HepG2 (cell line): Measurements from ENCODE around the gene TNFSF13. TPM values are rescaled to one million over a fixed set of nuclear protein-coding genes. Genes with fewer than 3 reads are reported as not detected.

ENCODE experiments used
- ATAD3A ChIP-seq: sonication (generic); formaldehyde crosslinking; IDR thresholded peaks from 2 replicates; pipeline ENCODE4 v1.4.0; 2020; ENCODE audit warnings: missing genetic modification reagents
- ELF1 ChIP-seq: sonication (generic); formaldehyde crosslinking; IDR thresholded peaks from 2 replicates; pipeline ENCODE4 v1.4.0; 2020; ENCODE audit warnings: missing genetic modification reagents
- NAIF1 ChIP-seq: sonication (generic); formaldehyde crosslinking; IDR thresholded peaks from 2 replicates; pipeline ENCODE4 v1.5.0; 2020; ENCODE audit warnings: mild to moderate bottlenecking, missing genetic modification reagents, borderline replicate concordance
- NFIC ChIP-seq: IDR thresholded peaks from 2 replicates; pipeline ENCODE4 v1.6.1; 2012; ENCODE audit warnings: mild to moderate bottlenecking, low read length, inconsistent platforms
- SMAD1 ChIP-seq: sonication (generic); formaldehyde crosslinking; IDR thresholded peaks from 2 replicates; pipeline ENCODE4 v1.4.0; 2020; ENCODE audit warnings: missing genetic modification reagents, low read depth, mild to moderate bottlenecking, borderline replicate concordance
- SMC3 ChIP-seq: IDR thresholded peaks from 2 replicates; pipeline ENCODE4 v1.6.1; 2011; ENCODE audit warnings: low read length, improper control_type of control experiment
- TOE1 ChIP-seq: sonication (generic); formaldehyde crosslinking; IDR thresholded peaks from 2 replicates; pipeline ENCODE4 v1.4.0; 2020; ENCODE audit warnings: mild to moderate bottlenecking, missing genetic modification reagents
- ZNF296 ChIP-seq: sonication (generic); formaldehyde crosslinking; conservative IDR thresholded peaks from 2 replicates; pipeline ENCODE4 v1.5.0; 2020; ENCODE audit warnings: mild to moderate bottlenecking, missing genetic modification reagents
- ZNF569 ChIP-seq: sonication (generic); formaldehyde crosslinking; IDR thresholded peaks from 2 replicates; pipeline ENCODE4 v1.5.0; 2020; ENCODE audit warnings: mild to moderate bottlenecking, missing genetic modification reagents, moderate library complexity, borderline replicate concordance
- ZNF703 ChIP-seq: sonication (generic); formaldehyde crosslinking; IDR thresholded peaks from 2 replicates; pipeline ENCODE4 v1.5.1; 2020; ENCODE audit warnings: missing genetic modification reagents, mild to moderate bottlenecking, moderate library complexity, borderline replicate concordance
- polyA plus RNA-seq, 8 experiments: library from polyadenylated mRNA; depleted of rRNA in 3 of 8; stranded (reverse) in 7 of 8; unstranded in 1 of 8; fragments of >200 nt; fragmentation: Illumina TruSeq in 4 of 8; extraction: Trizol in 4 of 8; gene quantifications; 2 replicates each; pipeline versions ENCODE4 v1.2.1 to v1.2.3, GENCODE V29; 2011 to 2016; ENCODE audit warnings: low read depth in 4 of 8, missing spikeins in 1 of 8, mixed read lengths in 1 of 8; ENCODE audit not compliant: insufficient read depth in 1 of 8
- total RNA-seq, 5 experiments: library from RNA; depleted of rRNA; stranded (reverse); fragments of >200 nt; fragmentation: Illumina TruSeq; extraction: Trizol; gene quantifications; 2 replicates each; pipeline ENCODE4 v1.2.3, GENCODE V29; 2016; ENCODE audit warnings: low read depth in 1 of 5
- TF ChIP-seq, protein P1 (sequence below): sonication (generic); formaldehyde crosslinking; IDR thresholded peaks from 2 replicates; pipeline ENCODE4 v1.4.0; 2020; ENCODE audit warnings: mild to moderate bottlenecking, missing genetic modification reagents
- TF ChIP-seq, protein P2 (sequence below): sonication (generic); formaldehyde crosslinking; IDR thresholded peaks from 2 replicates; pipeline ENCODE4 v1.4.0; 2020; ENCODE audit warnings: missing genetic modification reagents, borderline replicate concordance
- TF ChIP-seq, protein P3 (sequence below): sonication (generic); formaldehyde crosslinking; IDR thresholded peaks from 2 replicates; pipeline ENCODE4 v1.4.0; 2020; ENCODE audit warnings: missing genetic modification reagents, mild to moderate bottlenecking, borderline replicate concordance
- TF ChIP-seq, protein P4 (sequence below): sonication (generic); formaldehyde crosslinking; IDR thresholded peaks from 2 replicates; pipeline ENCODE4 v1.4.0; 2020; ENCODE audit warnings: mild to moderate bottlenecking, missing genetic modification reagents
- TF ChIP-seq, protein P5 (sequence below): sonication (generic); formaldehyde crosslinking; IDR thresholded peaks from 2 replicates; pipeline ENCODE4 v1.9.0; 2021; ENCODE audit warnings: missing genetic modification reagents, mild to moderate bottlenecking, borderline replicate concordance

The TNFSF13 gene
- total and polyA plus RNA-seq, 2 of the 13 experiments (the other 11 are each of a cell fraction or from before 2014, with no cell fraction given): 2.5 to 3.3 TPM

DNA sequence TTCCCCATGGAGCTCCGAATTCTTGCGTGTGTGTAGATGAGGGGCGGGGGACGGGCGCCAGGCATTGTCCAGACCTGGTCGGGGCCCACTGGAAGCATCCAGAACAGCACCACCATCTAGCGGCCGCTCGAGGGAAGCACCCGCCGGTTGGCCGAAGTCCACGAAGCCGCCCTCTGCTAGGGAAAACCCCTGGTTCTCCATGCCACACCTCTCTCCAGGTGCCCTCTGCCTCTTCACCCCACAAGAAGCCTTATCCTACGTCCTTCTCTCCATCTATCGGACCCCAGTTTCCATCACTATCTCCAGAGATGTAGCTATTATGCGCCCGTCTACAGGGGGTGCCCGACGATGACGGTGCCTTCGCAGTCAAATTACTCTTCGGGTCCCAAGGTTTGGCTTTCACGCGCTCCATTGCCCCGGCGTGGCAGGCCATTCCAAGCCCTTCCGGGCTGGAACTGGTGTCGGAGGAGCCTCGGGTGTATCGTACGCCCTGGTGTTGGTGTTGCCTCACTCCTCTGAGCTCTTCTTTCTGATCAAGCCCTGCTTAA lies 2.6 kb downstream of the TNFSF13 start (continued):
- TF ChIP-seq, protein P1, sequence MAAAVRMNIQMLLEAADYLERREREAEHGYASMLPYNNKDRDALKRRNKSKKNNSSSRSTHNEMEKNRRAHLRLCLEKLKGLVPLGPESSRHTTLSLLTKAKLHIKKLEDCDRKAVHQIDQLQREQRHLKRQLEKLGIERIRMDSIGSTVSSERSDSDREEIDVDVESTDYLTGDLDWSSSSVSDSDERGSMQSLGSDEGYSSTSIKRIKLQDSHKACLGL (CRISPR knock-in tag): peak; percentile 76
- no peak for TF ChIP-seq NFIC
- TF ChIP-seq, protein P2, sequence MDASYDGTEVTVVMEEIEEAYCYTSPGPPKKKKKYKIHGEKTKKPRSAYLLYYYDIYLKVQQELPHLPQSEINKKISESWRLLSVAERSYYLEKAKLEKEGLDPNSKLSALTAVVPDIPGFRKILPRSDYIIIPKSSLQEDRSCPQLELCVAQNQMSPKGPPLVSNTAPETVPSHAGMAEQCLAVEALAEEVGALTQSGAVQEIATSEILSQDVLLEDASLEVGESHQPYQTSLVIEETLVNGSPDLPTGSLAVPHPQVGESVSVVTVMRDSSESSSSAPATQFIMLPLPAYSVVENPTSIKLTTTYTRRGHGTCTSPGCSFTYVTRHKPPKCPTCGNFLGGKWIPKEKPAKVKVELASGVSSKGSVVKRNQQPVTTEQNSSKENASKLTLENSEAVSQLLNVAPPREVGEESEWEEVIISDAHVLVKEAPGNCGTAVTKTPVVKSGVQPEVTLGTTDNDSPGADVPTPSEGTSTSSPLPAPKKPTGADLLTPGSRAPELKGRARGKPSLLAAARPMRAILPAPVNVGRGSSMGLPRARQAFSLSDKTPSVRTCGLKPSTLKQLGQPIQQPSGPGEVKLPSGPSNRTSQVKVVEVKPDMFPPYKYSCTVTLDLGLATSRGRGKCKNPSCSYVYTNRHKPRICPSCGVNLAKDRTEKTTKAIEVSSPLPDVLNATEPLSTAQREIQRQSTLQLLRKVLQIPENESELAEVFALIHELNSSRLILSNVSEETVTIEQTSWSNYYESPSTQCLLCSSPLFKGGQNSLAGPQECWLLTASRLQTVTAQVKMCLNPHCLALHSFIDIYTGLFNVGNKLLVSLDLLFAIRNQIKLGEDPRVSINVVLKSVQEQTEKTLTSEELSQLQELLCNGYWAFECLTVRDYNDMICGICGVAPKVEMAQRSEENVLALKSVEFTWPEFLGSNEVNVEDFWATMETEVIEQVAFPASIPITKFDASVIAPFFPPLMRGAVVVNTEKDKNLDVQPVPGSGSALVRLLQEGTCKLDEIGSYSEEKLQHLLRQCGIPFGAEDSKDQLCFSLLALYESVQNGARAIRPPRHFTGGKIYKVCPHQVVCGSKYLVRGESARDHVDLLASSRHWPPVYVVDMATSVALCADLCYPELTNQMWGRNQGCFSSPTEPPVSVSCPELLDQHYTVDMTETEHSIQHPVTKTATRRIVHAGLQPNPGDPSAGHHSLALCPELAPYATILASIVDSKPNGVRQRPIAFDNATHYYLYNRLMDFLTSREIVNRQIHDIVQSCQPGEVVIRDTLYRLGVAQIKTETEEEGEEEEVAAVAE (CRISPR knock-in tag): no peak
- TF ChIP-seq, protein P3, sequence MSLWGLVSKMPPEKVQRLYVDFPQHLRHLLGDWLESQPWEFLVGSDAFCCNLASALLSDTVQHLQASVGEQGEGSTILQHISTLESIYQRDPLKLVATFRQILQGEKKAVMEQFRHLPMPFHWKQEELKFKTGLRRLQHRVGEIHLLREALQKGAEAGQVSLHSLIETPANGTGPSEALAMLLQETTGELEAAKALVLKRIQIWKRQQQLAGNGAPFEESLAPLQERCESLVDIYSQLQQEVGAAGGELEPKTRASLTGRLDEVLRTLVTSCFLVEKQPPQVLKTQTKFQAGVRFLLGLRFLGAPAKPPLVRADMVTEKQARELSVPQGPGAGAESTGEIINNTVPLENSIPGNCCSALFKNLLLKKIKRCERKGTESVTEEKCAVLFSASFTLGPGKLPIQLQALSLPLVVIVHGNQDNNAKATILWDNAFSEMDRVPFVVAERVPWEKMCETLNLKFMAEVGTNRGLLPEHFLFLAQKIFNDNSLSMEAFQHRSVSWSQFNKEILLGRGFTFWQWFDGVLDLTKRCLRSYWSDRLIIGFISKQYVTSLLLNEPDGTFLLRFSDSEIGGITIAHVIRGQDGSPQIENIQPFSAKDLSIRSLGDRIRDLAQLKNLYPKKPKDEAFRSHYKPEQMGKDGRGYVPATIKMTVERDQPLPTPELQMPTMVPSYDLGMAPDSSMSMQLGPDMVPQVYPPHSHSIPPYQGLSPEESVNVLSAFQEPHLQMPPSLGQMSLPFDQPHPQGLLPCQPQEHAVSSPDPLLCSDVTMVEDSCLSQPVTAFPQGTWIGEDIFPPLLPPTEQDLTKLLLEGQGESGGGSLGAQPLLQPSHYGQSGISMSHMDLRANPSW (CRISPR knock-in tag): no peak
- TF ChIP-seq, protein P4, sequence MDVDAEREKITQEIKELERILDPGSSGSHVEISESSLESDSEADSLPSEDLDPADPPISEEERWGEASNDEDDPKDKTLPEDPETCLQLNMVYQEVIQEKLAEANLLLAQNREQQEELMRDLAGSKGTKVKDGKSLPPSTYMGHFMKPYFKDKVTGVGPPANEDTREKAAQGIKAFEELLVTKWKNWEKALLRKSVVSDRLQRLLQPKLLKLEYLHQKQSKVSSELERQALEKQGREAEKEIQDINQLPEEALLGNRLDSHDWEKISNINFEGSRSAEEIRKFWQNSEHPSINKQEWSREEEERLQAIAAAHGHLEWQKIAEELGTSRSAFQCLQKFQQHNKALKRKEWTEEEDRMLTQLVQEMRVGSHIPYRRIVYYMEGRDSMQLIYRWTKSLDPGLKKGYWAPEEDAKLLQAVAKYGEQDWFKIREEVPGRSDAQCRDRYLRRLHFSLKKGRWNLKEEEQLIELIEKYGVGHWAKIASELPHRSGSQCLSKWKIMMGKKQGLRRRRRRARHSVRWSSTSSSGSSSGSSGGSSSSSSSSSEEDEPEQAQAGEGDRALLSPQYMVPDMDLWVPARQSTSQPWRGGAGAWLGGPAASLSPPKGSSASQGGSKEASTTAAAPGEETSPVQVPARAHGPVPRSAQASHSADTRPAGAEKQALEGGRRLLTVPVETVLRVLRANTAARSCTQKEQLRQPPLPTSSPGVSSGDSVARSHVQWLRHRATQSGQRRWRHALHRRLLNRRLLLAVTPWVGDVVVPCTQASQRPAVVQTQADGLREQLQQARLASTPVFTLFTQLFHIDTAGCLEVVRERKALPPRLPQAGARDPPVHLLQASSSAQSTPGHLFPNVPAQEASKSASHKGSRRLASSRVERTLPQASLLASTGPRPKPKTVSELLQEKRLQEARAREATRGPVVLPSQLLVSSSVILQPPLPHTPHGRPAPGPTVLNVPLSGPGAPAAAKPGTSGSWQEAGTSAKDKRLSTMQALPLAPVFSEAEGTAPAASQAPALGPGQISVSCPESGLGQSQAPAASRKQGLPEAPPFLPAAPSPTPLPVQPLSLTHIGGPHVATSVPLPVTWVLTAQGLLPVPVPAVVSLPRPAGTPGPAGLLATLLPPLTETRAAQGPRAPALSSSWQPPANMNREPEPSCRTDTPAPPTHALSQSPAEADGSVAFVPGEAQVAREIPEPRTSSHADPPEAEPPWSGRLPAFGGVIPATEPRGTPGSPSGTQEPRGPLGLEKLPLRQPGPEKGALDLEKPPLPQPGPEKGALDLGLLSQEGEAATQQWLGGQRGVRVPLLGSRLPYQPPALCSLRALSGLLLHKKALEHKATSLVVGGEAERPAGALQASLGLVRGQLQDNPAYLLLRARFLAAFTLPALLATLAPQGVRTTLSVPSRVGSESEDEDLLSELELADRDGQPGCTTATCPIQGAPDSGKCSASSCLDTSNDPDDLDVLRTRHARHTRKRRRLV (CRISPR knock-in tag): 0 out of 2 replicates have a peak, but pooled peaks have one; percentile 80
- TF ChIP-seq TOE1 (CRISPR knock-in tag): no peak
- TF ChIP-seq ZNF703: no peak
- TF ChIP-seq ATAD3A (CRISPR knock-in tag): no peak
- peak; percentile 65; the same call in 1 of the 2 replicates for TF ChIP-seq SMAD1 (CRISPR knock-in tag)
- TF ChIP-seq ZNF296 (CRISPR knock-in tag): no peak
- TF ChIP-seq, protein P5, sequence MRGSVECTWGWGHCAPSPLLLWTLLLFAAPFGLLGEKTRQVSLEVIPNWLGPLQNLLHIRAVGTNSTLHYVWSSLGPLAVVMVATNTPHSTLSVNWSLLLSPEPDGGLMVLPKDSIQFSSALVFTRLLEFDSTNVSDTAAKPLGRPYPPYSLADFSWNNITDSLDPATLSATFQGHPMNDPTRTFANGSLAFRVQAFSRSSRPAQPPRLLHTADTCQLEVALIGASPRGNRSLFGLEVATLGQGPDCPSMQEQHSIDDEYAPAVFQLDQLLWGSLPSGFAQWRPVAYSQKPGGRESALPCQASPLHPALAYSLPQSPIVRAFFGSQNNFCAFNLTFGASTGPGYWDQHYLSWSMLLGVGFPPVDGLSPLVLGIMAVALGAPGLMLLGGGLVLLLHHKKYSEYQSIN (CRISPR knock-in tag): no peak
- TF ChIP-seq ZNF569 (CRISPR knock-in tag): no peak
- 0 out of 2 replicates have a peak, but pooled peaks have one; percentile 16 for TF ChIP-seq ELF1 (CRISPR knock-in tag)
- TF ChIP-seq NAIF1 (CRISPR knock-in tag): no peak
- TF ChIP-seq SMC3: peak; percentile 38; the same call in 1 of the 2 replicates
